DMS 273 treated with DMSO at 0.1 percent for 48 hours (cell line): ENCODE results near the gene FUZ.
"Not testable (repeated sequence)": the region's sequence is repeated elsewhere in the genome, so short reads cannot be mapped to it uniquely, and the experiment has no call there.

Source experiments
- DNase-seq: peaks from one replicate; lab custom pipeline; 2025; lab: John Stamatoyannopoulos, UW

FUZ gene

GRCh38 chr19:49832556-49832955 is 19.5 kb upstream of the FUZ start:
- no peak for DNase-seq

DNA sequence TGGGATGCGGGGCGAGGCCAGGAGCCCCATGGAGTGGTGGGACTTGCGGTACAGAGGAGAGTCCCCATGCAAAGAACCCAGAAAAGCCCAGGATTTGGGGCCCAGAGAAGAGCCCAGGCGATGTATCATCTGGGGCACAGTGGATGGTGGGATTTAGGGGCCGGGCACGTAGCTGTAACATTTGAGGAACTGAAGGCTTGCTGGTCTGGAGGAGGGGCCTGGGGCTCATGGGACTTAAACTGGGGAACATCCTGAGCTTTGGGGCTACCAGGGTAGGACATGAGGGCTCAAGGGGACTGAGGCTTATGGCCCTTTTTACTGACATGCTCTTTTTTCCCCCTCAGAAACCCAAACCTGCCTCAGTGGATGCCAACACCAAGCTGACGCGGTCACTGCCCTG is 18.5 kb upstream of the FUZ start:
- DNase-seq: no peak

- DNase-seq: no peak
These were observed 17.7 kb upstream of the FUZ start for GRCh38 chr19:49830766-49831165.

GRCh38 chr19:49829721-49830120 is 16.6 kb upstream of the FUZ start:
- DNase-seq: no peak

- DNase-seq: no peak
These were observed 16.1 kb upstream of the FUZ start for GRCh38 chr19:49829200-49829599.

DNA sequence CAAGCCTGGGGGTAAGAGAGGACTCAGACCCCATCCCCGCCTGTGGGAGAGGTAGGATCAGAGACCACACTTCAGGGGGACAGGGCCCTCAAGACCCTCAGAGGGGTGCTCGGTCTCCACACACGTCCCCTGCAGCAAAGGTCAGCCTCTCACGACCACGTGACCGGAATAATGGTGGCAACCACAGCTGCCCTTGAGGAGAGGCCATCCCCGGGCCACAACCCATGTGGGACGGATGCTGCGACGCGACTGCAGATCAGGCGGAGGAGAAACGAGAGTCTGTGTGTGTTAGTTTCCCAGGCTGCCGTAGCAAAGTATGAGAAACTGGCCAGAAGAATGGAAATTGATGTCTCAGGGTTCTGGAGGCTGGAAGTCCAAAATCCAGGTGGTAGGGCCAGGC is 13.9 kb upstream of the FUZ start:
- DNase-seq: no peak

DNA sequence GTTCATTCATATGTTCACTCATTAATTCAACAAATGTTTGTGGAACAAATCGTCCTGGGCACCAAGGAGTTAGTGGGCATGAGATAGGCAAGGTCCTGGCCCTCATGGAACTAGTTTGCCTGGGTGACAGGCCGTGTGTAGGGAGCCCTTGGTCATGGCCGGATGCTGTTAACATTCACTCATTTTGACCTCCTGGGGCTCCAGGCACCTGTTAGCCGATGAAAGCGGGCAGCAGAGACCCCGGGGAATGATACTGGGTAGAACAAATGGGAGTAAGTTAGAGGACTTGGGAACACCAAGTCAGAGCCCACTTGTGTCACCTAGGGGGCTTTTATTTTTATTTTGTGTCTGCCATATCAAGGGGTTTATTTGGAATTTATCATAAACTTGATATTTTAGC is 11.6 kb upstream of the FUZ start:
- DNase-seq: no peak

DNA sequence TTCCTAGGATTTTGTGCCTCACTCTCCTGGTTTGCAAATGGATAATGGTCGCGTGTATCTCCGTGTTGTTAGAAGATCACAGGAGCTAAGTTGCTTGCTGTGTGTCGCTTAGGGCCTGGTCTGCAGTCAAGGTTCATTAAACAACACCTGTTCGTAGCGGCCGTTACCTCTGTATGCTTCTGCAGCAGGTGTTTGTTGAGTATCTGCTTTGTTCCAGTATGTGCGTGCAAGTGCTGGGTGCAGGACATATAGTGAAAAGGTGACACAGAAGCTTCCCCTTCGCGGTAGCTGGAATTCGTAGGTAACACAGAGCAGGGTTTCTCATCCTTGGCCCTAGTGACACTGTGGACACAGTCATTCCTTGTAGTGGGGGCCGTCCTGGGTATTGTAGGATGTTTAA is 10.4 kb upstream of the FUZ start:
- no peak for DNase-seq

DNA sequence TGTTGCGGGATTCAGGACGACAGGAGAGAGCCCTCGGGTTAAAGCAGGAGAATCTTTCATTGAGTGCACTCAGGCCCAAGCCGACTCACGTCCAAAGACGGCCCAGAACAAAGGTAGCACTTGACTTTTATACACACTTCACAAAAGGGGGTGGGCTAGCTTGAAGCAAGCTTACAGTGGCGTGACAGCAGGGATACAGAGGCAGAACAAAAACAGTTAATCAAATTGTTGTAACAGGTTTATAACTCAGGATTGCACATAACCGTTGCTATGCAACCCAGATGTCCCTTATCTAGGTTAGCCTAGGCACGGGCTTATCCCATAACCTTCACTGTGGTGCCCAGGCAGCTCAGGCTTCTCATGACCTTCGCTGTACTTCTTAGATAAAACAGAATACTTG is 7.0 kb upstream of the FUZ start:
- peak; percentile 15 for DNase-seq

- not testable (repeated sequence) for DNase-seq
These were observed 6.5 kb upstream of the FUZ start for GRCh38 chr19:49819452-49820115.

DNA sequence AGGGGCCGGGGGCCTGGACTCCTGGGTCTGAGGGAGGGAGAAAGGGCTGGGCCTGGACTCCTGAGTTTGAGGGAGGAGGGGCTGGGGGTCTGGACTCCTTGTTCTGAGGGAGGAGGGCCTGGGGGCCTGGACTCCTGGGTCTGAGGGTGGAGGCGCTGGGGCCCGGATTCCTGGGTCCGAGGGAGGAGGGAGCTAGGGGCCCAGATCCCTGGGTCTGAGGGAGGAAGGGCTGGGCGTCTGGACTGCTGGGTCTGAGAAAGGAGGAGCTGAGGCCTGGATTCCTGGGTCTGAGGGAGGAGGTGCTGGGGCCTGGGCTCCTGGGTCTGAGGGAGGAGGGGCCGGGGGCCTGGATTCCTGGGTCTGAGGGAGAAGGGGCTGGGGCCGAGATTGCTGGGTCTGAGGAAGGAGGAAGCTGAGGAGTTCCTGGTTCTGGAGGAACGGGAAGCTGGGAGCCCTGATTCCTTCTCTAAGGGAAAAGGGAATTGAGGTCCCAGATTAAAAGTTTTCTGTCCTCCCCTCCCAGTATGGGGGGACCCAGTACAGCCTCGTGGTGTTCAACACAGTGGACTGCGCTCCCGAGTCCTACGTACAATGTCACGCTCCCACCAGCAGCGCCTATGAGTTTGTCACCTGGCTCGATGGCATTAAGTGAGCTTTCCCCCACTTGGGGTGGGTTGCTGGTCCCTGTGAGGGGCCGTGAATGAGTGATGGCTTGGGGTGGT is 5.7 kb upstream of the FUZ start:
- DNase-seq: no peak

DNA sequence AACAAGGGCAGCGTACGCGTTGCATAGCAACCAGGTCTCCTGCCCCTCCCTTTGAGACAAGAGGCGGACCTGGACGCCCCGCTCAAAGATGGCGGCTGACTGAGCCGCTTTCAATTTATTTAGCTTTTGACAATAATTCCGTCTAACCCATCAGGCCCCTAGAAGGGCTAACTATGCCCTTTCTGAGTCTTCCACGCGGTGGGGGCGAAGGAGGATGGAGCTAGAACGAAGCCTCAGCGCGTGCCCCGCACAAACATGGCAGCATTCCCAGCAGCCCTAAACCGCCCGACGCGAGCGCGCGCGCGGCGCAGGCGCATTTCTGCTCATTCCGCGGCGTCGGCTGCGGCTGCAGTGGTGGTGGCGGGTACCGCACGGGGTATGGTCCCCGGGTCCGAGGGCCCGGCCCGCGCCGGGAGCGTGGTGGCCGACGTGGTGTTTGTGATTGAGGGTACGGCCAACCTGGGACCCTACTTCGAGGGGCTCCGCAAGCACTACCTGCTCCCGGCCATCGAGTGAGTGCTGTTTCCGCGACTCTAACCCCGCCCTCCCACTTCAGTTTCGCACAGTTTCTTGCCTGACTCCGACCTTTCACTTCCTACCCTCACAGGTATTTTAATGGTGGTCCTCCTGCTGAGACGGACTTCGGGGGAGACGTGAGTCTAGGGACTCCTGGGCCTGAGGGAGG is 5.0 kb upstream of the FUZ start, which contains the start of gene MED25:
Gene MED25, plus strand, starts transcription at position 326 of the 685 bp plus-strand sequence. Its CDS starts 53 bp downstream, at position 379.
- peak; percentile 60 for DNase-seq

DNA sequence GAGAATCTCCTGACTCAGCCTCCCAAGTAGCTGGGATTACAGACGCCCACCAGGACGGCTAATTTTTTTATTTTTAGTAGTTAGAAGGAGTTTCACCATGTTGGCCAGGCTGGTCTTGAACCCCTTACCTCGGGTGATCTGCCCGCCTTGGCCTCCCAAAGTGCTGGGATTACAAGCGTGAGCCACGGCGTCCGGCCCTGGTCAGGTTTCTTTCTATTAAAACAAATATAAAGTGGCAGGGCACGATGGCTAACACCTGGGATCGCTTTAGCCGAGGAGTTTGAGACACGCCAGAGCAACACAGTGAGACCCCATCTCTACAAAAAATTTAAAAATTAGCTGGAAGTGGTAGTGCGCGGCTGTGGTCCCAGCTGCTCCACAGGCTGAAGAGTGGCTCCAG is 3.5 kb upstream of the FUZ start:
- DNase-seq: no peak

- no peak for DNase-seq
These were observed 918 bp upstream of the FUZ start for GRCh38 chr19:49814010-49814409.

DNA sequence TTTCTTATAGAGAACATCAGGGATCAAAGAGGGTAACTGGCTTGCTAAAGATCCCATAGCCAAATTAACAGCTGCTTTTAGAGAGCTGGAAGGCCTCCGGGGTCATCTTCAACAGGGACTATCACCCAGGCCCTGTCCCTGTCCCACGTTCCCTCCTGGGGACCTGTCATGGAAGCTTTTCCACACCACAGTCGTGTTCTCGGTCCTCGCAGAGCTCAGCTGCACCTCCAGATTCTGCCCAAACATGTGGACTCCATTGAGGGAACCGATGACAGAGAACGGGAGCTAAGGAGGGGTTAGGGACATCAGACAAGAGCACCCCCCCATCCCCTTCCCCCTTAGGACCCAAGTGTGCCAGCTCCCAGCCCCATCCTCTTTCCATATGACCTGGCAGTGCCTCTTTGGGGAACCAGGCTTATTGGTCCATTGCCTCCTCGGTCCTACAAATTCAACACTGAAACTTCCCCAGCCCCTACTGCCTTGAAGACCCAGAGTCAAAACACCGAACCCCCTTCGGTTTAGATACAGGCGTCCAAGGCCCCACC is 568 bp downstream of the FUZ start:
- no peak for DNase-seq

DNA sequence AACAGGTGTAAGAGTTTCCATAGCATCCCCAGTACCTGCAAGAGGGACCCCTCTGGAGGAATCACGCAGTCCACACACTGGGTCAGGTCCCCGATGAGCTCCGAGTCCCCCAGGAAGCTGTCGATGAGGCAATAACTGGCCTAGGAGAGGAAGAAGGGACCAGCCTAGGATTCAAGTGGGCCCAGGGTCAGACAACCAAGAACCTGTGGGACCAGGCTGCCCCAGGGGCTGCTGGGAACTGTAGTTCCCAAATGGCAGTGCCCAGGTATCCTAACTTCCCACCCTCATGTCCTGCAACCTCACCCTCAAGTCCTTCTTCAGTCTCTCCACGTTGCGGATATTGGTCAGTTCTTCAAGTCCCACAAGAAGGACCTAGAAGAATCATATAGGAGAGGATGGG is 1.8 kb downstream of the FUZ start:
- no peak for DNase-seq

DNA sequence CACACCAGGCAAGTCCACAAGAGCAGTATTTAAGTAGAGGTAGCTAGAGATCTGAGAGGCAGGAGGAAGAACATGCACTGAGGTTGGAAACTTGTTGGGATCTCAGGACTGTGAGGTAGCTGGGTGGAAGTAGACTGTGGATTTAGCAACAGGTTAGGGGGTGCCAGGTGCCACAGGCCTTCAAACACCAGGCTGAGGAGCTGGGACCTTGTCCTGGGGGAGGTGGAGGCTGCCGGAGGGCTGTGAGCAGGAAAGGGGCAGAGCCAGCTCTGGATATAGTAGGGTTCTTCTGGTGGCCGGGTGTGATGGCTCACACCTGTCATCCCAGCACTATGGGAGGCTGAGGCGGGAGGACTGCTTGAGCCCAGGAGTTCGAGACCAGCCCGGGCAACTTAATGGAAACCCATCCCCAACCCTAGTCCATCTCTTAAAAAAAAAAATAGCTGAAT is 3.1 kb downstream of the FUZ start:
- no peak for DNase-seq

DNA sequence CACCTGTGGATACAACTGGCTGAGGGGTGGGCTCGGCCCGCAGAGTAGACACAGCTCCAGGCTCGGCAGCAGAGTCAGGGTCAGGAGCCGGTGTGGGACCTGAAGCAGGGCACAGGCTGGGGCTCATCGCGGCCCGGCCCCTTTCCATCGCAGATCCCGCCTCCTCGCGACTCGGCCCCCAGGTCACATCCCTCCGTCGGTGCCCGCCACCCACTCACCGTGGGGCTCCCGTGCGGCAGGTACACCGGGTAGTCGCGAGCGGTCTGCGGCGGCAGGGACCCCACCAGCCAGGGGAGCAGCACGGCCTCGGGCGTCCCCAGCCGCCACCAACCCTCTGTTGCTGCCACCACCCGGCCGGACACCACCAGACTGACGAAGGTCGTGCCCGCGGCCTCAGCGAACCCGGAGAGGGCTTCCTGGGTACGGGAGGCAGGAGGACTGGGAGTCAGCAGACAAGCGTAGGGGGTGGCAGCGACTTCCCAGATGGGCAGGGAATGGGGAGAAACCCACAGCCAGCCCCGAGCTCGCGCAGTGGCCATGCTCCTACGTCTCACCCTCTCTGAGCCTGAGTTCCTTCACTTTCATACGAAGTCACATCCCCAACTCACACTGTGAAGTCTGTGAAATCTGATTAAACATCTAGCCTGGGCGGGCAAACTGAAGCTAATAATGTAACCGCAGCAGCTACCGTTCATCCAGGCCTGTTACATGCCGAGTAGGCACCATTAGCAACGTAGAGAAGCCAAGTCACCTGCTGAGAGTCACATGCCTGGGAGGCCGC is 3.7 kb downstream of the FUZ start:
- DNase-seq: no peak

DNA sequence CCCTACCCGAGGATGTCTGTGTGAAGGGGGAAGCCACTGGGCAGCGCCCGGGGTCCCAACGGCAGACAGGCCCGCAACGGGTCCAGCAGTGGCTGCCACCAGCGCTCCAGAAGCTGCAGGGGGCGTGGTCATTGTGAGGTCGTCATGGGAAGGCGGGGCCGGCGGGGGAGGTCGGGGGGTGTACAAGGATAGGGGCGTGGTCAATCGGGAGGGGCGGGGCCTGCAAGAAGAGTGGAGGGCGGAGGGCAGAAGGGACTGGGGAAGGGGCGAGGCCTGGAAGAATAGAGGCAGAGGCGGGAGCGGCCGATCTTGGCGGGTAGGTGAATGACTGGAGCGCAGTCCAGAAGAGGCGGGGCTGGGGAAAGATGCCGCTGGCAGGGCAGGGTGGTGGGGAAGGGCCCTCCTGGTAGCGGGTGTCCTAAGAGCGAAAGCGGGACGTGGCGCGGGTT is 4.4 kb downstream of the FUZ start:
- no peak for DNase-seq

DNA sequence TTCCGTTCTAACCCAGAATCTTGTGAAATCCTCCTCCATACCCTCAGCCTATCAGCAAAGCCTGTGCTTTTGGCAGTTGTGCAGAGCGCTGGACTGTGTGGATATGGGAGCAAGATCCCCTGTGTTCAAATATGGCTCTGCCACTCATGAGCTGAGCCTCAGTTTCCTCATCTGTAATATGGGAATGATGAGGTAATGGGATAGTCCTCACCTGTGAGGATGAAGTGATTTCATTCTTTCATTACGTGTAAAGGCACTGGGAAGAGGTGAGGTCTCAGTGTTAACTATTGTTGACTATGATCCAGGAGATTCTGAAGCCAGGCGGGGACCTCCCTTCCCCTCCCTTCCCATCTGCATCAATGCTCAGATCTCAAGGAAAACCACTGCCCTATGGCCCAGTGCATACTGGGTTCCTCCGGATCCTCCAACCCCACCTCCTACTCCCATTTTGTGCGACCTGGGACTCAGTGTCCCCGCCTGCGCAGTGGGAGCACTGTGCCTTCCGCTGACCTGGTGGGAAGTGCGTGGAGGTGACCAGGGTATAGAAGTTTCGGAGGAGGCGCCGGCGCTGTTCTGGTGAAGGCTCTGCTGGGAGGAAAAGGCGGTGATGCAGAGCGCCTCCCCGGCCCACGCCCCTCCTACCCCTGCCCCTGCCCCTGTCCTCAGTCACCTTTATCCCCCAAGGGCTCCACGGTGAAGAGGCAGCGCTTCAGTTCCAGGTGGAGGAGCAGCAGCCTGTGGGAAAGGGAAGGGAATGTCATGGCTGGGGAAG is 5.0 kb downstream of the FUZ start:
- DNase-seq: no peak
